ENCODE results near the gene KMO.

DNA sequence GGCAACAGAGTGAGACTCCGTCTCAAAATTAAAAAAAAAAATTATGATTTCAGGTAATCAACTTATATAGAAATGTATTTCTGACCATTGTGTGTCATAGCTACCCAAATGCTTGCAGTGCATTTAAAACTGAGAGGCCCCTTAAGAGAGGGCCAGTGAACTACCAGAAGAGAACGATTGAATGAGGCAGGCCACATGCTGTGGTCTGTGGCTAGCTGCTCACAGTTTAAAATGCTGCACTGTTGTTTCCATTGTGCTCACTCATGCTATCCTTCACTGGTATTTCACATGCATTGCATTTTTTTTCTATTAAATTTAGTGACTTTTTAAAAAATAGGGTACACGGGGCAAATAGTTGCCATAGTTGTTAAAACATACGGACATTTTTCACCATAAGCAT, 82.0 kb downstream of the KMO start:
- TF ChIP-seq CTCF (IDR thresholded peaks at IDR 0.05) (no peak), POLR2A (IDR thresholded peaks at IDR 0.05) (no peak)

All from adrenal gland (tissue), 5 donors.